ENCODE results near the gene RPL22.

RPL22 gene

DNA sequence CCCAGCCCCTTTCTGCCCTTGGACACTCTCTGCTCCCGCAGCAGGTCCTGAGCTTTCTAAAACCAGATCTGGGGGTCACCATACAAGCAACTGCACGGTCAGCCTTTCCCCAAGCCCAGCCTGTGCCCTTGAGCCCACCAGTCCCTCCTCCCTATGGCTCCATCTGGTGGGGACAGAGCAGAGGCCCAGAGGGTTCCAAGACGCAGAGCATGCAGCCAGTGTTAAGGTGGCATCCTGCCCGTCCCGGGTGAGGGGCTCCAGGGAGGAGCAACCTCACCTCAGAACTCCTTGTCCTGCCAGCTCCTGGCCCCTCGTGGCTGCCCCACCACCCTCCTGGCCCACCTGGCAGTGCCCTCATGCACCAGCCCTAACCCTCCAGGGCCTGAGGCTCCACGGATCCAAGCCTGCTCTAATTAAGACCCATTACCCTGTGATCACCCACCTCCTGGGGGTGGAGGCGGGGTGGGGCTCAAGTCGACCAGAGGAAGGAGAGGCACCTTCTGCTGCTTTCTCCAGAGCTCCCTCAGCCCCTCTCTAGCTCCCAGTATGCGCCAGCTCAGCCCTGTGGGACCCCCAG is 27.8 kb downstream of the RPL22 start:
- Histone ChIP-seq H3K4me3 (ENCODE audit: low read length) (no peak overlapping the region), H3K36me3 (ENCODE audit: control insufficient read depth, insufficient read depth, low read length) (no peaks in the 10 kb centered on the region), H3K27me3 (ENCODE audit: control insufficient read depth, insufficient read depth, low read length) (peaks cover 6% of the 10 kb centered on the region), H3K27ac (ENCODE audit: low read depth, low read length) (no peak overlapping the region), H3K4me1 (ENCODE audit: control insufficient read depth, insufficient read depth, low read length) (no peaks in the 10 kb centered on the region), H3K9ac (ENCODE audit: low read length) (no peak overlapping the region)

DNA sequence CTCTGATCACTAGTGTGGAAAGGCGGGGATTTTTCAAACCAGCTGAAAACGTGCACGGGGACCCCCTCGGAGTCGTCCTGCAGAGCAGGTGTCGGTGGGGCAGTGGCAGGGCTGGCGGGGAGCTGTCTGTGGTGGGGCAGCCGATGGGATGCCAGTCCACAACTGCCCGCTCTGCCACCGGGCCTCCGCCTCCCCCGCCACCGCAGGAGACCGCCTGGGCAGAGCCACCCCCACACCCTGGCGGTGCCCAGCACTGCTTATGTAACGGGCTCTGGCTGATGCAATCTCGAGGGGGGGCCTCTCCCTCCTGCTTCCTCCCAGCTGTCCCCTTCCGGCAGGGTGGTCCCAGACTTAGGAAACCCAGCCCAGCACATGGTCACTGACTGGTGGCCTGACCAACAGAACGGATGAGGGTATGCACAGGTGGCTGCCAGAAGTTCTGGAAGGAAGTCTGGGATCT is 28.6 kb downstream of the RPL22 start:
- Histone ChIP-seq H3K36me3 (ENCODE audit: control insufficient read depth, insufficient read depth, low read length) (no peaks in the 10 kb centered on the region), H3K9ac (ENCODE audit: low read length) (no peak overlapping the region), H3K27me3 (ENCODE audit: control insufficient read depth, insufficient read depth, low read length) (peaks cover 6% of the 10 kb centered on the region), H3K4me3 (ENCODE audit: low read length) (no peak overlapping the region), H3K4me1 (ENCODE audit: control insufficient read depth, insufficient read depth, low read length) (no peaks in the 10 kb centered on the region), H3K27ac (ENCODE audit: low read depth, low read length) (no peak overlapping the region)

DNA sequence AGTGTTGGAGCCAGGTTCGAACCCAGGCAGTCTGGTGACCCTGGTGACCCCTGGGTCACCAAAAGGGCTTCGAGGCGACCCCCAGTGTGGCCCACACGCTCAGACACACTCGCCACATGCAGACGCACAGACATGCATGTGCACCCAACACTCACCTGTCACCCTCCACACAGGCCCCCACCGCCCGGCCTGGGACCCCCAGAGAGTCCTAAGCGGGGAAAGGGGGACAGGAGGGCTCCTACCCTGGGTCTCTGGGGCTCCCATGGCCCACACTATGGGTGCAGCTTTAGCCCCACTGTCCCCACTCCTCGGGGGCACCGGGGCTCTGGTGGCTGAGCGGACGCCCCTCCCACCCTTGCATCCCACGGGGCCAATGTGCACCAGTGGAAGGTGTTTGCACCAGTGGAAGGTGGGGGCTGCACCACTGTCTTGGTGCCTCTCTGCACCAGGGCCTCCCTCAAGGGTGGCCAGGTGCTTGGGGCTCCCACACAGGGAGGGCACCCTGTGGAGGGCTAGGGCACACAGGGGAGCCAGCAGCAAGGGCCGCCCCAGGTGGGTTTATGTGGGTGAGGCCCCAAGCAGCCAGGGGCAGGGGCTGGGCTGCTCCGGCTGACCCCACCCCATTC is 29.2 kb downstream of the RPL22 start:
- Histone ChIP-seq H3K4me1 (ENCODE audit: control insufficient read depth, insufficient read depth, low read length) (no peaks in the 10 kb centered on the region), H3K9ac (ENCODE audit: low read length) (no peak overlapping the region), H3K27ac (ENCODE audit: low read depth, low read length) (no peak overlapping the region), H3K4me3 (ENCODE audit: low read length) (no peak overlapping the region), H3K36me3 (ENCODE audit: control insufficient read depth, insufficient read depth, low read length) (no peaks in the 10 kb centered on the region), H3K27me3 (ENCODE audit: control insufficient read depth, insufficient read depth, low read length) (peaks cover 6% of the 10 kb centered on the region)

DNA sequence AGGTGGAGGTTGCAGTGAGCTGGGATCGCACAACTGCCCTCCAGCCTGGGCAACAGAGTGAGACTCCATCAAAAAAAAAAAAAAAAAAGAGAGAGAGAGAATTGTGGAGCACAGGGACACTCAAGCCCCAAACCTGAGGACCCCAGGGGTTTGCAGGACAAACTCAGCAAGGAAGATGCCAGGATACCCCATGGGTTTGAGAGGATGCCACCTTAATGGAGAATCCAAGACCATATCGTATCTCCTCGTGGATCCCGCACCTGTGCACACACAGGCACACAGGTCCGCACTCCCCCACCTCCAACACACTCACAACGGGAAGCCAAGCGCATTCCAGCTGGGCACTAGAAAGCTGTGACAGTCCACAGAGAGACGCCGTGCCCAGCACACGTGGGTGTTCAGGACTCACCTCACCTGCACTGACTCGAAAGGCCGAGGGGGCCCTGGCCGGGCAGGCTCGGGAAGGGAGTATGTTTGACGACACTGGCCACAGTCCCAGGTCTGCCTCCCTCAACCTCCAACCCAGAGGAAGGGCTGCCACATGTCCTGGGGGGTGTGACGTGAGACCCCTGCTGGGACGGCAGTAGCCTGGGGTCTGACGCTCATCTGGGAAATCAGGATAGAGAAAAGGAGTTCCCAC is 30.3 kb downstream of the RPL22 start:
- Histone ChIP-seq H3K4me3 (ENCODE audit: low read length) (no peak overlapping the region), H3K4me1 (ENCODE audit: control insufficient read depth, insufficient read depth, low read length) (no peaks in the 10 kb centered on the region), H3K27me3 (ENCODE audit: control insufficient read depth, insufficient read depth, low read length) (peaks cover 6% of the 10 kb centered on the region), H3K9ac (ENCODE audit: low read length) (no peak overlapping the region), H3K36me3 (ENCODE audit: control insufficient read depth, insufficient read depth, low read length) (no peaks in the 10 kb centered on the region), H3K27ac (ENCODE audit: low read depth, low read length) (no peak overlapping the region)

DNA sequence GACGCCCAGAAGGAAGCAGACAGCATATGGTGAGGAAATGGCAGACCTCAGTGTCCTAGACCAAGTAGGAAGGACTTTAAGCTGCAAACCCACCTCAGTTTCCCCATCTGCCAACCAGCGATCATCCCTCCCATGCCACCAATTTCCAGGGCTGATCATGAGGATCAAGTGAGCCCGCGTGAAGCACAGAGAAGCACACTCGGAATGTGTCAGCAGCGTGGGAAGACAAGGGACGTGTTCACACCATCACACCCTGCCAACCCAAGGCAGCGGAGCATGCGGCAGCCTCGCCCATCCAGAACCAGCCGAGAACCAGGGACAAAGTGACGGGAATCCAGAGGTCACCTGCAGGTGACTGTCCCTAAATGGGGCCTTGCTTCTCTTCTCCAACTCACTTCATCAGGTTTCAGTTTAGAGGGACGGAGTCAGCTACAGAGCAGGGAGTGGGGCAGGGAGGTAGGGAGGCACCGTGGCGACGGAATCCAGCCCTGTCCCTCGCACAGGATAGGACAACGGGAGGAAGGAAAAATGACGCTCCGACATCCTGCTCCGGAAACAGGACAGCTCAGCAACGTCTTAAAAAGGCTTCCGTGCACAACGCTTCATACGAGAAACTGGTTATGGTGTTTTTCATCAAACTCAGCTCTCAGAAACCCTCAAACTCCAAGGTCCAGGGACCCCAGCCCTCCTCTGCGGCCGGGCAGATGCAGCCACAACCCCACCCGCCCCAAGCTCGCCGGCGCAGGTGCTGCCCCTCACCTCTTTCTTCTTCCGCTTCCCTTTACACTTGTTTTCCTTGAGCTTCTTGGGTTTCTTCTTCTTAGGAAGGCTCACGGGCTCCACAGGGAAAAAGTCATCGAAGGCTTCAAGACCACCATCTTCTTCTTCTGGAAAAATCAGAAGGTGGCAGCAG is 31.7 kb downstream of the RPL22 start:
- H3K9ac ChIP-seq (ENCODE audit: low read length): no peak overlapping the region
- peaks cover 6% of the 10 kb centered on the region for H3K27me3 ChIP-seq (ENCODE audit: control insufficient read depth, insufficient read depth, low read length)
- no peak overlapping the region for H3K4me3 ChIP-seq (ENCODE audit: low read length)
- no peak overlapping the region for H3K27ac ChIP-seq (ENCODE audit: low read depth, low read length)
- H3K4me1 ChIP-seq (ENCODE audit: control insufficient read depth, insufficient read depth, low read length): no peaks in the 10 kb centered on the region
- H3K36me3 ChIP-seq (ENCODE audit: control insufficient read depth, insufficient read depth, low read length): no peaks in the 10 kb centered on the region

DNA sequence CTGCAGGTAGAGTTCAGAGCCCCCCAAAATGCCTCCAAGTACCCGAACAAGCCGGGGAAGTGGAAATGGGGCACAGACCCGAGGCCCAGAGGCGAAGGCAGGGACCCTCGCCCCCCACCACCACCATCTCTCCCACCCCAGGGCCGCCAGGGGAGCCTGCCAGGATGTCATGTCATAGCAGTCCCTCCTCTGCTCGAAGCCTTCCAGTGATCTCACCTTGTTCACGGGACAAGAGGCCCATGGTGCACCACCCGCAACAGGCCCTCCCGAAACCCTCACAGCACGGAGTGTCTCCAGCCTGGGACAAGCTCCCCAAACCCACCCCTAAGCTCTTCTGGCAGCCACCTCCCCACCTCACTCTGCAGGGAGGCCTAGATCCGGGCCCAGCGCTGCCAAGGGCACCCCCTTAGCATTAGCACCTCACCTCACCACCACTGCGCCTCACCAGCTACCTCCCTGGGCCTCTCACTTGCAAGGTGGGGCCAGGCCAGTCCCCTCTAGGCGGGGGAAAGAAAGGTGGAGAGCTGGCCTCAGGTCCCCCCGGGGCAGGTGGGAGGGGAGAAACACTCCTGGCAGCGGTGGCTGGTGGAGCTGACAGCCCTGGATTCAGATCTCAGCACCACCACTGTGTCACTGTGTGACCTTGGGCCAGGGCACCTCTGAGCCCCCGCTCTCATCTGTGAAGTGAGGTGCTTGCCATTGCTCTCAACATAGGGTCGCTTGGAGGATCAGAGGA is 32.6 kb downstream of the RPL22 start:
- Histone ChIP-seq H3K27me3 (ENCODE audit: control insufficient read depth, insufficient read depth, low read length) (peaks cover 5% of the 10 kb centered on the region), H3K9ac (ENCODE audit: low read length) (no peak overlapping the region)

DNA sequence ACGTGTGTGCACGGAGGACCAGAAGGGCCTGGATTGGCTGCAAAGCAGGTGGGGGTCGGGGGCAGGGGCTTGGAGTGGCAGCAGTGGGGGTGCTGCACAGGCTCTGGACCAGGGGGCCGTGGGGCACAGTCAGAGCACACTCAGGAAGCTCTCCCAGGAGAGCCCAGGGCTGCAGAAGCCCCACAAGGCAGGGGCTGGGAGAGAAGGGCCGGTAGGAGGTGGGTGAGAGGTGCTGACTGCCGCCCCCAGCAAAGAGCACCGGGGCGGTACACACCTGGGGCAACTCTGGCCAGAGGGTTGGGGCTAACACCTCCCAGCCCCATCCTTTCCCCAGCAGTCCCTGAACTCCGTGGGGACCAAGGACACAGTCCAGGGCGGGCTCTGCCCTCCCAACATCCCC is 33.2 kb downstream of the RPL22 start:
- no peak overlapping the region for H3K27ac ChIP-seq (ENCODE audit: low read depth, low read length)
- no peaks in the 10 kb centered on the region for H3K27me3 ChIP-seq (ENCODE audit: control insufficient read depth, insufficient read depth, low read length)

More for the DNA sequence above, 32.6 kb downstream of the RPL22 start:
- no peak overlapping the region for H3K27ac ChIP-seq (ENCODE audit: low read depth, low read length)
- H3K4me1 ChIP-seq (ENCODE audit: control insufficient read depth, insufficient read depth, low read length): no peaks in the 10 kb centered on the region
- H3K36me3 ChIP-seq (ENCODE audit: control insufficient read depth, insufficient read depth, low read length): no peaks in the 10 kb centered on the region
- H3K4me3 ChIP-seq (ENCODE audit: low read length): no peak overlapping the region

DNA sequence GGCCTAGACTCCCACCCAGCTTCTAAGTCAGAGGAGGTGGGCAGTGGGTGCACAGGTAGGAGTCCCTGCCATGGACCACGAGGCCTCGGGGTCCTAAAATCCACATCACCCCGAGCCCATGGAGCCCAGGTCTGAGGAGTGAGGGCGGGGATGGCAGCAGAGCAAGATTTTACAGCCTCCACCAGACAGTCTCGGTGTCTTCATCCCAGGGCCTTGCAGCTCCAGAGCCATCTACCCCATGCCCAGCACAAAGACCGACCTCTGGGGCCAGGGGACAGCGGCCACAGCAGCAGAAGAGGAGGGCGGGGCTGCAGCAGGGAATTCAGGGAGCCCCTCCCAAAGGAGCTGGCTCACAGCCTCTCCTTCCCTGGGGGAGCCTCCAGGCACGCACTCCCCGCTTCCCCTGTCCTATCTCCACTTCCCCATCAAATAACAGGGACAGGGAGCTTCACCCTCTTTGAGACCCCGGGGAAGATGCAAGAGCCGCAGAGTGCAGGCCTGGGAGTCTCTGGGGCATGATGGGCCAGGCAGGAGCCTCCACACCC is 33.9 kb downstream of the RPL22 start:
- Histone ChIP-seq H3K27me3 (ENCODE audit: control insufficient read depth, insufficient read depth, low read length) (no peaks in the 10 kb centered on the region), H3K27ac (ENCODE audit: low read depth, low read length) (no peak overlapping the region), H3K36me3 (ENCODE audit: control insufficient read depth, insufficient read depth, low read length) (no peaks in the 10 kb centered on the region), H3K9ac (ENCODE audit: low read length) (no peak overlapping the region), H3K4me1 (ENCODE audit: control insufficient read depth, insufficient read depth, low read length) (no peaks in the 10 kb centered on the region), H3K4me3 (ENCODE audit: low read length) (no peak overlapping the region)

More for the DNA sequence above, 33.2 kb downstream of the RPL22 start:
- H3K4me3 ChIP-seq (ENCODE audit: low read length): no peak overlapping the region
- no peaks in the 10 kb centered on the region for H3K4me1 ChIP-seq (ENCODE audit: control insufficient read depth, insufficient read depth, low read length)
- no peaks in the 10 kb centered on the region for H3K36me3 ChIP-seq (ENCODE audit: control insufficient read depth, insufficient read depth, low read length)
- H3K9ac ChIP-seq (ENCODE audit: low read length): no peak overlapping the region

DNA sequence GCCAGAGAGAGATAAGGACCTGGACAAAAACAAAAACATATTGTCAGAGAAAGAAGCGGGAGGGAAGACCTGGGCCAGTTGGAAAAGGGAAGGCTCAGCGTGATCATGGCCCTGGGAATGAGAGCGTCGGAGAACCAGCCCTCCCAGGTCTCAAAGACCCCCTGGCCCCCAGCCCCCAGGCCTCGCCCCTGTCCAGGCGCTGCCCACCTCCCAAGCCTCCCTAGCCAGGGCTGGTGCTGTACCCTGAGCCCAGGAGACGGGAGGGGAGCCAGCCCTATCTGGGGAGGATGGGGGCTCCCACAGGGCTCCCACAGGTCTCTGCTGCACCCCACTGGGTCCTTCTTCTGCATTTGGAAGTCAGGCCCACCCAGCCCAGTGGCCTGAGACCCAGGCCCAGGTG is 34.4 kb downstream of the RPL22 start:
- no peak overlapping the region for H3K9ac ChIP-seq (ENCODE audit: low read length)
- H3K27ac ChIP-seq (ENCODE audit: low read depth, low read length): no peak overlapping the region
- H3K27me3 ChIP-seq (ENCODE audit: control insufficient read depth, insufficient read depth, low read length): no peaks in the 10 kb centered on the region
- no peaks in the 10 kb centered on the region for H3K36me3 ChIP-seq (ENCODE audit: control insufficient read depth, insufficient read depth, low read length)
- no peaks in the 10 kb centered on the region for H3K4me1 ChIP-seq (ENCODE audit: control insufficient read depth, insufficient read depth, low read length)
- H3K4me3 ChIP-seq (ENCODE audit: low read length): no peak overlapping the region

DNA sequence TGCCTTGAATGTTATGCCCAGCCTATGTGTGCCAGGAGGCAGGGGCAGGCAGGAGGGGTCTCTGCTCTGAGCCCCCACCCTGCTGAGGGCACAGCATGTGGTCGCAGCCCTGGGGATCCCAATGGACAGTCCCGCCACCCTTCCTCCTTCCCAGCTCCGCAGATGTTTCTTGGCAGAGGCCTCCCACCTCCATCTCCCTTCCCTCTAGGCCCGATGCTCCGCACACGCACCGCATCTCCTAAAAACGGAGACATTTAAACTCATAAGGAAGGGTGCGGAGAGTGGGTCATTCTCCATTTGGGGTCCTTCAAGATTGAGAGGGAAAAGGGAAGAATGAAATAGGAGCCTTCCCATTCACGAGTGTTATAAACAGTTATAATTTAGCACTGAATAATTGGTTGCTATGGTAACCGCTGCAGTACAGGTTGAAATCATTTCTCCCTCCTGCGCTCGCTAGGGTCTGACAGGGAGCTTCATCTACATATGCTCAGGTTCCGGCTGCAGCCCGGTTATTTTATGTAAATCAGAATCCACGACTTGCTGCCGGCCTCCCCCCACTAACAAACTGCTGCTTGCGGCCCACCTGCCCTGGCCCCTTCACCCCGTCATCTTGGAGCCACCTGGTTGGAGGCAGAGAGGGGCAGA is 35.3 kb downstream of the RPL22 start:
- H3K36me3 ChIP-seq (ENCODE audit: control insufficient read depth, insufficient read depth, low read length): no peaks in the 10 kb centered on the region
- no peak overlapping the region for H3K27ac ChIP-seq (ENCODE audit: low read depth, low read length)
- H3K27me3 ChIP-seq (ENCODE audit: control insufficient read depth, insufficient read depth, low read length): no peaks in the 10 kb centered on the region
- H3K4me3 ChIP-seq (ENCODE audit: low read length): no peak overlapping the region
- no peaks in the 10 kb centered on the region for H3K4me1 ChIP-seq (ENCODE audit: control insufficient read depth, insufficient read depth, low read length)
- no peak overlapping the region for H3K9ac ChIP-seq (ENCODE audit: low read length)

DNA sequence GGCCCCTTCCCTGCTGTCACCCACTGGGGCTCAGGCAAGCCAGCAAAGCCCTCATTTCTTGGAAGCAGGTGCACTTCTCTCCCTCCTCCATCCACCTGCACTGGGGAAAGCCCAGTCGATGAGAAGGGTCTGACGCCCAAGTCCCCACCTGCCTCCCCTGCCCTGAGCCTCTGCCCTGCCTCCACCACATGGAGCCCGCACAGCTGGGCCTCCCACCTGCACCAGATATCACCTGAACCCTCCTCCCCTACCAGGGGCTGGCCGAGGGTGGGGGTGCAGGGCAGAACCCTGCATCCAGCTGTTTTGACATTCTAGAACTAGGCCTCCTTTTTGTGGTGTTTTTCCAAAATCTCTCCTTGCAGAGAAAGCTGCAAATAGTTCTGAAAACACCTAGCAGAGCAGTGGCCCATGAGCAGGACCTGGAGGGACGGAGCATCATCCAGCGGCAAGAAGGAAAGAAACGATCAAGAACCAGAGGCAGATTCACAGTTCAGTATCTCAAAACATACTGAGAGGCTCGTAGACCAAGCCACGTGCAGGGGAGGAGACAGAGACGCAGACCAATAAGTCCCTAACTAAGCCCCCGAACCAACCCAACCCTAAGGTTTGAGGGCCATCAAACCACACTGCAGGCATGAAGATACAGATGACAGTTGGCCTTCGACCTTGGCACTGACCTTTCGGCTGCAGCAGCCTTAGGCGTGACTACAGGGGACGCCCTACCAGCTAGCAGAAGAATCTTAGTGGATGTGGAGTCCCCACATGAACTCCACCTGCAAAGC is 36.0 kb downstream of the RPL22 start:
- no peaks in the 10 kb centered on the region for H3K4me1 ChIP-seq (ENCODE audit: control insufficient read depth, insufficient read depth, low read length)
- H3K36me3 ChIP-seq (ENCODE audit: control insufficient read depth, insufficient read depth, low read length): no peaks in the 10 kb centered on the region
- H3K9ac ChIP-seq (ENCODE audit: low read length): no peak overlapping the region
- H3K27me3 ChIP-seq (ENCODE audit: control insufficient read depth, insufficient read depth, low read length): no peaks in the 10 kb centered on the region
- H3K4me3 ChIP-seq (ENCODE audit: low read length): no peak overlapping the region
- H3K27ac ChIP-seq (ENCODE audit: low read depth, low read length): no peak overlapping the region
